HG03520 (cell line): ENCODE results near the gene RMC1.
"Not testable (repeated sequence)": the region's sequence is repeated elsewhere in the genome, so short reads cannot be mapped to it uniquely, and the experiment has no call there.

Source experiments
- ATAC-seq: cut with Tn5 transposase; IDR thresholded peaks from one replicate; pipeline ENCODE4 v1.9.1; 2021; ENCODE audit warnings: mild to moderate bottlenecking, moderate library complexity; ENCODE audit not compliant: unreplicated experiment

Gene RMC1

GRCh38 chr18:23503038-23503962 lies at the start of gene RMC1:
Gene RMC1, plus strand, starts transcription at chr18:23503511. Its CDS starts 108 bp downstream, at chr18:23503619.
- peak; percentile 75 for ATAC-seq

DNA sequence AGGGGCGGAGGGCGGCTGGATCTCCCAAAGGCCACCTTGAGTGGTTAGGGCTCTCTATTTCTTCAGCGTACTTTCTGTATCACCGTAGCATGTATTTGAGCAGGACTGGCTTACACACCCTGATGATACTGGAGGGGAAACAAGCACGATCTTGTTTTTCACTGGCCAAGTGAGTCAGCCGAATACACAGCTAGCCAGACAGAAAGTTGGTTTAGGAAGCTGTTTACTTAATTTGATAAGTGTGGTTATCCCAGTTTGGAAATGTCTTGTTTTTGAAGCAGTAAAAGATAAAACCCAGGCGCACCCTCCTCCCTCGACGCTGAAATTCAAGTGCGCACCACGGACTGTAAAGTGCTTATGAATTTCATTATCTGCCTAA lies 49.6 kb upstream of the RMC1 start:
- no peak for ATAC-seq

- no peak for ATAC-seq
Measured at GRCh38 chr18:23456835-23457234, 46.5 kb upstream of the RMC1 start.

- ATAC-seq = no peak
Measured at GRCh38 chr18:23458830-23459529, 44.3 kb upstream of the RMC1 start.

DNA sequence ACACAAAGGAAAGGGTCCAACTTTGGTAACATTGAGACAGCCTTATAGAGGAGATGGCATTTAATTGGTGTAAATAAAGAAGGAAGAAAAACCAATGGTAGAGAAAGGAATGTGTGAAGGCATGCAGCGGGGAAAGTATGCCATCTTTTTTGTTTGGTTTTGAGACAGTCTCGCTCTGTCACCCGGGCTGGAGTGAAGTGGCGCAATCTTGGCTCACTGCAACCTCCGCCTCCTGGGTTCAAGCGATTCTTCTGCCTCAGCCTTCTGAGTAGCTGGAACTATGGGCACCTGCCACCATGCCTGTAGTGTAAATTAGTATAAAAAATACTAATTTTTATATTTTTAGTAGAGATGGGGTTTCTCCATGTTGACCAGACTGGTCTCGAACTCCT lies 43.8 kb upstream of the RMC1 start:
- no peak for ATAC-seq

GRCh38 chr18:23460285-23461273 lies 42.7 kb upstream of the RMC1 start:
- ATAC-seq = no peak

- ATAC-seq = no peak
Measured at GRCh38 chr18:23462876-23463275, 40.4 kb upstream of the RMC1 start.

GRCh38 chr18:23468753-23469459 lies 34.4 kb upstream of the RMC1 start:
- ATAC-seq = no peak

DNA sequence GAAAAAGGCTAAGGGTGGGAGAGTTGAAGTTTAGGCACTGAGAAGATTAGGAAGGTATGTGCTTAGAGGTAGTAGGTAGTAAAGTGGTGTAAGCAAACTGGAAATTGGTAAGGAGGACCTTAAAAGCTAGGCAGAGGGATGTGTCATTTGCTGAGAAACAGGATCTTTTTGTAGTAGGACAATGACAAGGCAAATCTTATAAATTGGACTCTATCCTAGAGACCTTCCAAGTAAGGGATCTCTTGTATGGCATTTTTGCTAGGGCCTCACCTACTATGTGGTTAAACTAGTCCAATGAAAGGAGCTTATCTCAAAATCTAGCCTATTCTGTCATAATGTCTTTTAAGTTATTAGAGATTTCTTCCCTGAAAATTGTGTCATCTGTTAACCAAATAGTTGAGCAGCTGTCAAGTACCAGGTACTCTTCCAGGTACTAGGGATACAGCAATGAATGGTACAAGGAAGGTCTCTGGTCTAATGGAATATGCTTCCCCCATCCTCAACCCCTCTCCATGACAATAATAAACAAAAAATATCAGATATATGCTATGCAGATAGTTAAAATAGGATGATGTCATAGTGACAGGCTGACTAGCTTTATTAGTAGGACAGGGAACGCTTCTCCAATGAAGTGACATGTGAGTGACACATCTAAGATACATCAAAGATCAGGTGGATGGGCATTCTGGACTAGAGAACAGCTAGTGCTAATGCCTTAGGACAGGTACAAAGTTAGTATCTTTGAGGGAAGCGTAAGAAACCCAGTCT lies 32.5 kb upstream of the RMC1 start:
- no peak for ATAC-seq

GRCh38 chr18:23471486-23471885 lies 31.8 kb upstream of the RMC1 start:
- no peak for ATAC-seq

DNA sequence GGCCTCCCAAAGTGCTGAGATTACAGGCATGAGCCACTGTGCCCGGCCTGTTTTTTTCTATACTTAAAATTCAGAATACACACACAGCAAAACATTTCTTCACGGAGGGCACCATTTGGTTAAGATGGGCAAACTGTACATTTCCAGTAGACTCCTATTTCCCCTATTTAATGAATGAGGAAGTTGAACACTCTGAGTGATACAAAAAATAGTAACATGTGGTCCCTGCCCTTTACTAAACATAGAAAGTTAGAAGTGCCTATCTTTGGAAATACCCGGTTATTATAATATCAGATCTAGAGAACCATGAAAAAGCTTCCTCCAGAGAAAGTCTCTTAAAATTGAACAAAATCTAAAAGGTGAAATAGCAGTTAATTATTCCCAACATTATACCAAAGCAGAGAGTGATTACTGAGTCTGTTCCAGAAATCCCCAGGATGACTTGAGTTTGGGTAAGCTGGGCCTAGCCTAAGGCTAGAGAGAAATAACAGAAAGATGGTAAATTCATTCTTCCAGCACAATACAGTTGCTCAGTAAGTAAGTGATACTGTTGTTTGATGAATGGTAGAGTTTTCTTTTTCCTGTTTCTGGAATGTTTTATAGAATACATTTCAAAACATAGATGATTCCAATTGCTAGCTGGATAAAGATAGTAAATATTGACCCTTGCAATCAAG lies 23.3 kb upstream of the RMC1 start:
- ATAC-seq = no peak

GRCh38 chr18:23484561-23485182 lies 18.6 kb upstream of the RMC1 start:
- no peak for ATAC-seq

GRCh38 chr18:23485386-23485785 lies 17.9 kb upstream of the RMC1 start:
- no peak for ATAC-seq

DNA sequence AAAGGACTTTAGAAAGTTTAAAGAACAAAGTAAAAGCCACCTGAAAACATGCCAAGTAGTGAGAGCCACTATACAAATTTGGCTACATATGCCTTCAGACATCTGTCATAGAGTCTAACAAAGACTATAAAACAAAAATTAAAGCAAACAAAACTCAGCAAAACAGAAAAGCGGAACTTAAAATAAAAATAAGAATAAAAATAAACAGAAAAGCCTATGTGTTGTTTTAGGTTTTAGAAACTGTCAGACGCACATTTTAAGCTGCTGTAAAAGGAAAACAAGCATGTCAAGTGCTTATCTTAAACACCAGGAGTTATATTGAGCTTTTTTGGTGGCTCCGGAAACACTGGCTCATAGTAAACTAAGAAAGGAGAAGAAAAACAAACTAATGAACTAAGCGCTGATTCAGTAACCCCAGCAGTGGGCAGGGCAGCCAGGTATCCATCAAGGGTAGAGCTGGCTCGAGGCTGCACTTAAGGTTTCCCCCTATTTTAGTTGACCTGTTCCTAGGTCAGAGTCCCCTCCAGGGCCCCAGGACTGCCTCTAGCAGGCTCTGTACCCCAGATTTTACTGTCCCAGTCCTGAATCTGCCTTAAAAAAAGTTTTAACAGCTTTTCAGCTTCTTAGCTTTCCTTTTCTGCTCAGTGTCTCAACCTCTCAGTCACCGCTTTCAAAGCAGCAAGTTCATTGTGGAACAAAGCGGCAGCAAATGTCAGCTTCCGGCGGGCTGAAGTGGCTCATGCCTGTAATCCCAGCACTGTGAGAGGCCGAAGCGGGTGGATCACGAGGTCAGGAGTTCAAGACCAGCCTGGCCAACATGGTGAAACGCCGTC lies 15.4 kb upstream of the RMC1 start:
- peak; percentile 72 for ATAC-seq

DNA sequence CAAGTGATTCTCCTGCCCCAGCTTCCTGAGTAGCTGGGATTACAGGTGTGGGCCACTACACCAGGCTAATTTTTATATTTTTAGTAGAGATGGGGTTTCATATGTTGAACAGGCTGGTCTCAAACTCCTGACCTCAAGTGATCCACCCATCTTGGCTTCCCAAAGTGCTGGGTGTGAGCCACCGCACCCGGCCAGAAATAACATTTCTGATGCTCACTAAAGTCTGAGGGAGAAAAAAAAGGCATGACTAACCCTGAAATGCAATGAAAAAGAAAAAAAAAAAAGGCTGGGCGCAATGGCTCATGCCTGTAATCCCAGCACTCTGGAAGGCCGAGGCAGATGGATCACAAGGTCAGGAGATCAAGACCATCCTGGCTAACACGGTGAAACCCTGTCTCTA lies 13.7 kb upstream of the RMC1 start:
- not testable (repeated sequence) for ATAC-seq

DNA sequence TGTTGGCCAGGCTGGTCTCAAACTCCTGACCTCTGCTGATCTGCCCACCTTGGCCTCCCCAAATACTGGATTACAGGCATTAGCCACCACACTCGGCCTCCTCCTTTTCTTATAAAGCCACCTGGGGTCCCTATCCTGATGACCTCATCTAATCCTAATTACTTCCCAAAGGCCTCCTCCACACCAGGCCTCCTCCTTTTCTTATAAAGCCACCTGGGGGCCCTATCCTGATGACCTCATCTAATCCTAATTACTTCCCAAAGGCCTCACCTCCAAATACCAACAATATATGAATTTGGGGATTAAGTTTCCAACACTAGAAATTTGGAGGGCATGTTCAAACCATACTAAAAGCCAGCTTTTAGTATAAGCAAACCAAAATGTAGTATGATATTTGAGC lies 9.7 kb upstream of the RMC1 start:
- ATAC-seq = no peak

GRCh38 chr18:23494992-23495391 lies 8.3 kb upstream of the RMC1 start:
- ATAC-seq = no peak
